Neural cell (in vitro differentiated cells): ENCODE results near the gene ZNF785. TPM values are rescaled to one million over a fixed set of nuclear protein-coding genes. Genes with fewer than 3 reads are reported as not detected.

Experiments
- H2AFZ ChIP-seq: fragments of 200-600, 300-800 bp; sonication (generic), shearing (Covaris generic); 2 replicates; pipeline ENCODE4 v1.6.0; 2014; ENCODE audit warnings: low read depth, mild to moderate bottlenecking, antibody characterized with exemption, low read length, moderate library complexity
- H3F3A ChIP-seq: fragments of 200-600 bp; shearing (Covaris generic); 2 replicates; pipeline ENCODE4 v1.6.1; 2016; ENCODE audit warnings: mild to moderate bottlenecking, moderate library complexity, mixed read lengths, antibody characterized with exemption, low read length; ENCODE audit not compliant: insufficient read depth, poor library complexity, severe bottlenecking
- H3K27ac ChIP-seq: fragments of 200-600, 300-800 bp; sonication (generic), shearing (Covaris generic); 2 replicates; pipeline ENCODE4 v1.5.1; 2014; ENCODE audit warnings: mild to moderate bottlenecking, low read length, moderate library complexity
- H3K27me3 ChIP-seq: fragments of 300-800, 200-600 bp; sonication (generic), shearing (Covaris generic); 2 replicates; pipeline ENCODE4 v1.6.0; 2014; ENCODE audit warnings: mild to moderate bottlenecking, low read depth, low read length, moderate library complexity; ENCODE audit not compliant: insufficient read depth
- H3K36me3 ChIP-seq: fragments of 300-800, 200-600 bp; sonication (generic), shearing (Covaris generic); 2 replicates; pipeline ENCODE4 v1.5.1; 2014; ENCODE audit warnings: mild to moderate bottlenecking, antibody characterized with exemption, low read length, moderate library complexity; ENCODE audit not compliant: insufficient read depth
- H3K4me2 ChIP-seq: fragments of 300-800, 200-600 bp; sonication (generic), shearing (Covaris generic); 2 replicates; pipeline ENCODE4 v1.6.0; 2014; ENCODE audit warnings: mild to moderate bottlenecking, low read length
- H3K4me3 ChIP-seq: fragments of 300-800, 200-600 bp; sonication (generic), shearing (Covaris generic); 2 replicates; pipeline ENCODE4 v1.5.1; 2014; ENCODE audit warnings: mild to moderate bottlenecking, low read length, moderate library complexity
- H3K79me2 ChIP-seq: fragments of 200-600 bp; shearing (Covaris generic); replicated peaks from 2 replicates; pipeline ENCODE4 v1.6.0; 2014; ENCODE audit warnings: mild to moderate bottlenecking, low read length, moderate library complexity; ENCODE audit not compliant: insufficient read depth
- H3K9ac ChIP-seq: fragments of 300-800, 200-600 bp; sonication (generic), shearing (Covaris generic); 2 replicates; pipeline ENCODE4 v1.6.1; 2016; ENCODE audit warnings: mild to moderate bottlenecking, low read length, mixed read lengths
- H3K9me2 ChIP-seq: fragments of 200-600 bp; shearing (Covaris generic); 2 replicates; pipeline ENCODE4 v1.6.1; 2016; ENCODE audit warnings: mild to moderate bottlenecking, low read length, mixed read lengths; ENCODE audit not compliant: insufficient read depth
- H3K9me3 ChIP-seq: fragments of 200-600, 300-800 bp; sonication (generic), shearing (Covaris generic); 2 replicates; pipeline ENCODE4 v1.6.1; 2016; ENCODE audit warnings: mild to moderate bottlenecking, mixed run types, low read length, moderate library complexity, mixed read lengths
- H4K20me1 ChIP-seq: fragments of 200-600 bp; shearing (Covaris generic); 2 replicates; pipeline ENCODE4 v1.6.1; 2016; ENCODE audit warnings: mild to moderate bottlenecking, mixed run types; ENCODE audit not compliant: insufficient read depth
- EP300 ChIP-seq: fragments of 450-650 bp; conservative IDR thresholded peaks from 2 replicates; pipeline ENCODE4 v1.6.1; 2014; ENCODE audit warnings: antibody characterized with exemption, mild to moderate bottlenecking, moderate library complexity; ENCODE audit not compliant: poor library complexity, severe bottlenecking
- EZH2 ChIP-seq: fragments of 200-600, 300-800 bp; shearing (Covaris generic), sonication (generic); IDR thresholded peaks from 2 replicates; pipeline ENCODE4 v1.6.1; 2014; ENCODE audit warnings: antibody characterized with exemption, low read length, borderline replicate concordance, mild to moderate bottlenecking; ENCODE audit not compliant: insufficient read depth, poor library complexity, severe bottlenecking
- MXI1 ChIP-seq: fragments of 450-650 bp; conservative IDR thresholded peaks from 2 replicates; pipeline ENCODE4 v1.6.1; 2014; ENCODE audit warnings: antibody characterized with exemption, mild to moderate bottlenecking; ENCODE audit not compliant: poor library complexity, severe bottlenecking
- POLR2AphosphoS5 ChIP-seq: IDR thresholded peaks from 2 replicates; pipeline ENCODE4 v1.6.1; 2012
- RAD21 ChIP-seq: fragments of 450-650 bp; conservative IDR thresholded peaks from 2 replicates; pipeline ENCODE4 v1.6.1; 2014; ENCODE audit warnings: antibody characterized with exemption, mild to moderate bottlenecking, moderate library complexity
- SMC3 ChIP-seq: fragments of 450-650 bp; conservative IDR thresholded peaks from 2 replicates; pipeline ENCODE4 v1.6.1; 2014; ENCODE audit warnings: antibody characterized with exemption, mild to moderate bottlenecking, moderate library complexity; ENCODE audit not compliant: poor library complexity
- TAF1 ChIP-seq: IDR thresholded peaks from 2 replicates; pipeline ENCODE4 v1.6.1; 2012; ENCODE audit warnings: low read depth
- polyA plus RNA-seq: library from polyadenylated mRNA; depleted of rRNA; stranded (reverse); fragments of >200 nt; gene quantifications from 2 replicates; pipeline ENCODE4 v1.2.3, GENCODE V29; 2014
- TF ChIP-seq, protein P1 (sequence below): IDR thresholded peaks from 2 replicates; pipeline ENCODE4 v1.6.1; 2012; ENCODE audit warnings: borderline replicate concordance
- TF ChIP-seq, protein P2 (sequence below): fragments of 450-650 bp; IDR thresholded peaks from 2 replicates; pipeline ENCODE4 v1.5.1; 2014; ENCODE audit warnings: antibody characterized with exemption, mild to moderate bottlenecking, moderate library complexity; ENCODE audit not compliant: poor library complexity, severe bottlenecking

The ZNF785 gene
- polyA plus RNA-seq, 1 donor from 2014 or later: 26.4 TPM

GRCh38 chr16:30557707-30557956 is 27.9 kb downstream of the ZNF785 start:
- no peaks in the 10 kb centered on the region for H3K9me3 ChIP-seq
- peak overlapping the region; percentile 97 for H3K27ac ChIP-seq
- H3K9me2 ChIP-seq: no peaks in the 10 kb centered on the region
- H3K4me2 ChIP-seq: peak overlapping the region; percentile 78
- H4K20me1 ChIP-seq: no peaks in the 10 kb centered on the region
- no peaks in the 10 kb centered on the region for H3K27me3 ChIP-seq
- no peaks in the 10 kb centered on the region for H3F3A ChIP-seq
- H3K36me3 ChIP-seq: no peaks in the 10 kb centered on the region
- peak overlapping the region; percentile 89 for H3K4me3 ChIP-seq
- peaks cover 7% of the 10 kb centered on the region for H3K79me2 ChIP-seq
- peak overlapping the region; percentile 95 for H2AFZ ChIP-seq
- no peak for TF ChIP-seq MXI1
- no peak for TF ChIP-seq TAF1
- TF ChIP-seq, protein P1, sequence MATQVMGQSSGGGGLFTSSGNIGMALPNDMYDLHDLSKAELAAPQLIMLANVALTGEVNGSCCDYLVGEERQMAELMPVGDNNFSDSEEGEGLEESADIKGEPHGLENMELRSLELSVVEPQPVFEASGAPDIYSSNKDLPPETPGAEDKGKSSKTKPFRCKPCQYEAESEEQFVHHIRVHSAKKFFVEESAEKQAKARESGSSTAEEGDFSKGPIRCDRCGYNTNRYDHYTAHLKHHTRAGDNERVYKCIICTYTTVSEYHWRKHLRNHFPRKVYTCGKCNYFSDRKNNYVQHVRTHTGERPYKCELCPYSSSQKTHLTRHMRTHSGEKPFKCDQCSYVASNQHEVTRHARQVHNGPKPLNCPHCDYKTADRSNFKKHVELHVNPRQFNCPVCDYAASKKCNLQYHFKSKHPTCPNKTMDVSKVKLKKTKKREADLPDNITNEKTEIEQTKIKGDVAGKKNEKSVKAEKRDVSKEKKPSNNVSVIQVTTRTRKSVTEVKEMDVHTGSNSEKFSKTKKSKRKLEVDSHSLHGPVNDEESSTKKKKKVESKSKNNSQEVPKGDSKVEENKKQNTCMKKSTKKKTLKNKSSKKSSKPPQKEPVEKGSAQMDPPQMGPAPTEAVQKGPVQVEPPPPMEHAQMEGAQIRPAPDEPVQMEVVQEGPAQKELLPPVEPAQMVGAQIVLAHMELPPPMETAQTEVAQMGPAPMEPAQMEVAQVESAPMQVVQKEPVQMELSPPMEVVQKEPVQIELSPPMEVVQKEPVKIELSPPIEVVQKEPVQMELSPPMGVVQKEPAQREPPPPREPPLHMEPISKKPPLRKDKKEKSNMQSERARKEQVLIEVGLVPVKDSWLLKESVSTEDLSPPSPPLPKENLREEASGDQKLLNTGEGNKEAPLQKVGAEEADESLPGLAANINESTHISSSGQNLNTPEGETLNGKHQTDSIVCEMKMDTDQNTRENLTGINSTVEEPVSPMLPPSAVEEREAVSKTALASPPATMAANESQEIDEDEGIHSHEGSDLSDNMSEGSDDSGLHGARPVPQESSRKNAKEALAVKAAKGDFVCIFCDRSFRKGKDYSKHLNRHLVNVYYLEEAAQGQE: no peak
- no peak for TF ChIP-seq EP300
- no peak for TF ChIP-seq POLR2AphosphoS5
- no peak for TF ChIP-seq EZH2
- TF ChIP-seq SMC3: no peak
- TF ChIP-seq RAD21: no peak
- H3K9ac ChIP-seq: peak overlapping the region; percentile 98

- H3K27me3 ChIP-seq: no peaks in the 10 kb centered on the region
- H3K9me3 ChIP-seq: no peaks in the 10 kb centered on the region
- H3K9ac ChIP-seq: no peak overlapping the region
- H3K9me2 ChIP-seq: no peaks in the 10 kb centered on the region
- no peaks in the 10 kb centered on the region for H3K36me3 ChIP-seq
- H3F3A ChIP-seq: no peaks in the 10 kb centered on the region
- H3K79me2 ChIP-seq: peaks cover 7% of the 10 kb centered on the region
- H3K4me2 ChIP-seq: no peak overlapping the region
- no peak overlapping the region for H3K27ac ChIP-seq
- no peaks in the 10 kb centered on the region for H4K20me1 ChIP-seq
- no peak overlapping the region for H3K4me3 ChIP-seq
- no peak overlapping the region for H2AFZ ChIP-seq
- no peak for TF ChIP-seq TAF1
- TF ChIP-seq, protein P1: no peak
- no peak for TF ChIP-seq SMC3
- TF ChIP-seq POLR2AphosphoS5: no peak
- no peak for TF ChIP-seq EP300
- TF ChIP-seq, protein P2, sequence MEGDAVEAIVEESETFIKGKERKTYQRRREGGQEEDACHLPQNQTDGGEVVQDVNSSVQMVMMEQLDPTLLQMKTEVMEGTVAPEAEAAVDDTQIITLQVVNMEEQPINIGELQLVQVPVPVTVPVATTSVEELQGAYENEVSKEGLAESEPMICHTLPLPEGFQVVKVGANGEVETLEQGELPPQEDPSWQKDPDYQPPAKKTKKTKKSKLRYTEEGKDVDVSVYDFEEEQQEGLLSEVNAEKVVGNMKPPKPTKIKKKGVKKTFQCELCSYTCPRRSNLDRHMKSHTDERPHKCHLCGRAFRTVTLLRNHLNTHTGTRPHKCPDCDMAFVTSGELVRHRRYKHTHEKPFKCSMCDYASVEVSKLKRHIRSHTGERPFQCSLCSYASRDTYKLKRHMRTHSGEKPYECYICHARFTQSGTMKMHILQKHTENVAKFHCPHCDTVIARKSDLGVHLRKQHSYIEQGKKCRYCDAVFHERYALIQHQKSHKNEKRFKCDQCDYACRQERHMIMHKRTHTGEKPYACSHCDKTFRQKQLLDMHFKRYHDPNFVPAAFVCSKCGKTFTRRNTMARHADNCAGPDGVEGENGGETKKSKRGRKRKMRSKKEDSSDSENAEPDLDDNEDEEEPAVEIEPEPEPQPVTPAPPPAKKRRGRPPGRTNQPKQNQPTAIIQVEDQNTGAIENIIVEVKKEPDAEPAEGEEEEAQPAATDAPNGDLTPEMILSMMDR: no peak
- no peak for TF ChIP-seq MXI1
- no peak for TF ChIP-seq EZH2
Observed at GRCh38 chr16:30556125-30556473, 29.4 kb downstream of the ZNF785 start.
